Smooth muscle cell (in vitro differentiated cells): ENCODE data around the gene TST. TPM values are rescaled to one million over a fixed set of nuclear protein-coding genes. Genes with fewer than 3 reads are reported as not detected.

Source experiments
- DNase-seq: peaks from one replicate; lab custom pipeline; 2025; ENCODE audit not compliant: unreplicated experiment; lab: John Stamatoyannopoulos, UW
- H2AFZ ChIP-seq: fragments of 200-600 bp; sonication (generic); 2 replicates; pipeline ENCODE4 v1.6.0; 2016; ENCODE audit warnings: antibody characterized with exemption, low read depth, mild to moderate bottlenecking
- H3F3A ChIP-seq: fragments of 200-600 bp; sonication (generic); 2 replicates; pipeline ENCODE4 v1.6.0; 2017; ENCODE audit warnings: antibody characterized with exemption, low read depth
- H3K27ac ChIP-seq: fragments of 200-600 bp; sonication (generic); 2 replicates; pipeline ENCODE4 v1.5.1; 2016; ENCODE audit warnings: low read depth, mild to moderate bottlenecking
- H3K27me3 ChIP-seq: fragments of 200-600 bp; sonication (generic); 2 replicates; pipeline ENCODE4 v1.6.1; 2016; ENCODE audit warnings: low read depth, mild to moderate bottlenecking
- H3K36me3 ChIP-seq: fragments of 200-600 bp; sonication (generic); 2 replicates; pipeline ENCODE4 v1.5.1; 2016; ENCODE audit warnings: low read depth
- H3K4me1 ChIP-seq: fragments of 200-600 bp; sonication (generic); 2 replicates; pipeline ENCODE4 v1.5.1; 2016; ENCODE audit warnings: low read depth
- H3K4me2 ChIP-seq: fragments of 200-600 bp; sonication (generic); 2 replicates; pipeline ENCODE4 v1.6.0; 2016; ENCODE audit warnings: mild to moderate bottlenecking
- H3K4me3 ChIP-seq: fragments of 200-600 bp; sonication (generic); 2 replicates; pipeline ENCODE4 v1.5.1; 2016; ENCODE audit warnings: mild to moderate bottlenecking
- H3K79me2 ChIP-seq: fragments of 200-600 bp; sonication (generic); 2 replicates; pipeline ENCODE4 v1.6.0; 2016; ENCODE audit warnings: low read depth, mild to moderate bottlenecking
- H3K9ac ChIP-seq: fragments of 200-600 bp; sonication (generic); 2 replicates; pipeline ENCODE4 v1.6.0; 2016; ENCODE audit warnings: low read depth
- H3K9me3 ChIP-seq: fragments of 200-600 bp; sonication (generic); replicated peaks from 2 replicates; pipeline ENCODE4 v1.5.1; 2016; ENCODE audit warnings: low read depth
- H4K20me1 ChIP-seq: fragments of 200-600 bp; sonication (generic); 2 replicates; pipeline ENCODE4 v1.6.0; 2016; ENCODE audit warnings: low read depth
- CTCF ChIP-seq: fragments of 200-600 bp; sonication (generic); IDR thresholded peaks from 2 replicates; pipeline ENCODE4 v1.5.1; 2017; ENCODE audit warnings: borderline replicate concordance, mild to moderate bottlenecking, antibody characterized with exemption; ENCODE audit not compliant: insufficient read depth, poor library complexity, severe bottlenecking
- WGBS: methylation state at CpG from one replicate; pipeline ENCODE4 v1.1.7; 2016; ENCODE audit warnings: low lambda C conversion rate; 5-methylcytosine and 5-hydroxymethylcytosine counted together
- polyA plus RNA-seq: library from polyadenylated mRNA; unstranded; fragments of >200 nt; fragmentation: Nextera tagmentation; extraction: Ambion mirVana; gene quantifications from 2 replicates; pipeline ENCODE4 v1.2.1, GENCODE V29; 2016
- total RNA-seq: library from RNA; depleted of rRNA; stranded (reverse); fragments of >200 nt; gene quantifications from 2 replicates; pipeline ENCODE4 v1.2.3, GENCODE V29; 2014

Gene TST
- total and polyA plus RNA-seq, 2 experiments from 2014 or later, result 10.4 to 15.0 TPM

GRCh38 chr22:36999463-36999862 lies 19.8 kb downstream of the TST start:
- 81% methylated on average over 4 of the region's 4 CpGs for WGBS
- H3K4me2 ChIP-seq, result no peak overlapping the region

GRCh38 chr22:36998620-36999351 lies 20.5 kb downstream of the TST start:
- Histone ChIP-seq H3K4me1 (peaks cover 2% of the 10 kb centered on the region), H3K27me3 (no peaks in the 10 kb centered on the region), H2AFZ (no peak overlapping the region), H4K20me1 (no peaks in the 10 kb centered on the region), H3K9ac (no peak overlapping the region), H3K4me3 (no peak overlapping the region), H3K4me2 (no peak overlapping the region), H3K27ac (no peak overlapping the region), H3K36me3 (no peaks in the 10 kb centered on the region), H3K9me3 (no peaks in the 10 kb centered on the region), H3F3A (no peaks in the 10 kb centered on the region), H3K79me2 (no peaks in the 10 kb centered on the region)
- 80% methylated on average over 9 of the region's 9 CpGs for WGBS
- no peak for DNase-seq
- TF ChIP-seq CTCF, result no peak

More at GRCh38 chr22:36999463-36999862, 19.8 kb downstream of the TST start:
- TF ChIP-seq CTCF, result no peak
- DNase-seq, result no peak
- Histone ChIP-seq H3K27ac (no peak overlapping the region), H2AFZ (no peak overlapping the region), H4K20me1 (no peaks in the 10 kb centered on the region), H3K9ac (no peak overlapping the region), H3K4me3 (no peak overlapping the region), H3K4me1 (peaks cover 4% of the 10 kb centered on the region), H3F3A (no peaks in the 10 kb centered on the region), H3K79me2 (no peaks in the 10 kb centered on the region), H3K36me3 (no peaks in the 10 kb centered on the region), H3K9me3 (no peaks in the 10 kb centered on the region), H3K27me3 (no peaks in the 10 kb centered on the region)

- H3K27ac ChIP-seq, result no peak overlapping the region
- H3F3A ChIP-seq, result no peaks in the 10 kb centered on the region
- H3K36me3 ChIP-seq, result no peaks in the 10 kb centered on the region
- no peak overlapping the region for H3K4me3 ChIP-seq
- no peak overlapping the region for H3K4me2 ChIP-seq
- H3K4me1 ChIP-seq, result no peaks in the 10 kb centered on the region
- no peaks in the 10 kb centered on the region for H3K79me2 ChIP-seq
- no peak overlapping the region for H3K9ac ChIP-seq
- no peaks in the 10 kb centered on the region for H3K9me3 ChIP-seq
- no peaks in the 10 kb centered on the region for H3K27me3 ChIP-seq
- no peak for DNase-seq
- WGBS, result 86% methylated on average over 2 of the region's 2 CpGs
- no peaks in the 10 kb centered on the region for H4K20me1 ChIP-seq
- H2AFZ ChIP-seq, result no peak overlapping the region
- no peak for TF ChIP-seq CTCF
Measured at GRCh38 chr22:36997746-36998145, 21.5 kb downstream of the TST start.

- H3K4me3 ChIP-seq, result no peak overlapping the region
- H3K27ac ChIP-seq, result no peak overlapping the region
- H3K4me2 ChIP-seq, result no peak overlapping the region
- no peaks in the 10 kb centered on the region for H3K9me3 ChIP-seq
- no peaks in the 10 kb centered on the region for H3K79me2 ChIP-seq
- H3K4me1 ChIP-seq, result no peaks in the 10 kb centered on the region
- DNase-seq, result no peak
- no peaks in the 10 kb centered on the region for H3F3A ChIP-seq
- H2AFZ ChIP-seq, result no peak overlapping the region
- H3K9ac ChIP-seq, result no peak overlapping the region
- H4K20me1 ChIP-seq, result no peaks in the 10 kb centered on the region
- WGBS, result 53% methylated on average over 6 of the region's 6 CpGs
- H3K27me3 ChIP-seq, result peaks cover 4% of the 10 kb centered on the region
- H3K36me3 ChIP-seq, result no peaks in the 10 kb centered on the region
- no peak for TF ChIP-seq CTCF
Measured at GRCh38 chr22:36991206-36991605, 28.0 kb downstream of the TST start.
